HG02973 (cell line): ENCODE results near the gene RCCD1.
"Not testable (repeated sequence)": the region's sequence is repeated elsewhere in the genome, so short reads cannot be mapped to it uniquely, and the experiment has no call there.

Experiments
- ATAC-seq: cut with Tn5 transposase; IDR thresholded peaks from one replicate; pipeline ENCODE4 v1.9.1; 2021; ENCODE audit warnings: moderate library complexity; ENCODE audit not compliant: unreplicated experiment

RCCD1 gene

DNA sequence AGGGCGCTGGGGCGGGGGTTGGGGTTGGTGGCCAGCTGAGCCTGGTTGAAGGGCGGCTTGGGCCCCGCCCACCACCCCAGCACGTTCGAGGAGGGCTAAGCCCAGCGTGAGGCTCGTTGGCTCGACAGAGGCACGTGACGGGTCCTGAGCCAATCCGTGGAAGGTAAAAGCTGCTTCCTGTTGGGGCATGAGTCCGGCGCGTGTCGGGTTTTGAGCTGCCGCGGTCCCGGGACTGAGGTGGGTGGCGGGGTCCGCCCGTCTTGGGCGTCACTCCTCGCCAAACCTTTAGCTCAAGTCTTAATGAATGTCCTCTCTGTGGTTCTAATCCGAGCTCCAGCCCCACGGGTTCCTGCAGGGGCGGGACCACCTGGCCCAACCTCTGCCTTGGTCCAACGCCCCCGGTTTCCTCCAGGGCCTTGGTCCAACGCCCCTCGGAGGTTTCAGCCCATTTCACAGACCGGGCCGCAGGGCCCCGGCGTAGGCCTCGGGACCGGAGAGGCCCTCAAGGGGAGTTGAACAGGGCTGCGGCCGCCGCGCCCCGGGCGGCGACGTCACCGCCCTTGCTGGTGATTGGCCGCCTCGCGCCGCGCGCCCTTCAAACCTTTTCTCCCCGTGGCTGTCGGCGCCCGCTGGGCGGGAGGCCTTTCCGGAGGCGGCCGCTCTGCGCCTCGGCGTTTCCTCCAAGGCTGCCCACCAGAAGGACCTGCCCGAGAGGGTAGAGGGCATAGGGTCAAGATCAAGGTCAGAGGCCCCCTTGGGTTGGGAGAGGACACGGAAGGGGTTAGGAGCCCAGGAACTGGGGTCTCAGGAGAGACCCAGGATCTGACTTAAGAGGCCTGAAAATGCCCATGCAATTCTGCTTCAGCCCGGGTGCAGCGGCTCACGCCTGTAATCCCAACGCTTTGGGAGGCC, at the start of gene RCCD1:
Gene RCCD1, plus strand, starts transcription at position 173 of the 912 bp plus-strand sequence. CDS start 1,851 bp downstream, outside the sequence.
- peak; percentile 86 for ATAC-seq

- ATAC-seq: no peak
Measured at GRCh38 chr15:90905306-90906180, 49.1 kb upstream of the RCCD1 start.

- ATAC-seq: no peak
Measured at GRCh38 chr15:90906181-90906849, 48.4 kb upstream of the RCCD1 start.

- ATAC-seq: no peak
Measured at GRCh38 chr15:90907051-90907660, 47.5 kb upstream of the RCCD1 start.

GRCh38 chr15:90907838-90908507, 46.7 kb upstream of the RCCD1 start:
- ATAC-seq: no peak

- ATAC-seq: not testable (repeated sequence)
Measured at GRCh38 chr15:90909449-90909848, 45.2 kb upstream of the RCCD1 start.

DNA sequence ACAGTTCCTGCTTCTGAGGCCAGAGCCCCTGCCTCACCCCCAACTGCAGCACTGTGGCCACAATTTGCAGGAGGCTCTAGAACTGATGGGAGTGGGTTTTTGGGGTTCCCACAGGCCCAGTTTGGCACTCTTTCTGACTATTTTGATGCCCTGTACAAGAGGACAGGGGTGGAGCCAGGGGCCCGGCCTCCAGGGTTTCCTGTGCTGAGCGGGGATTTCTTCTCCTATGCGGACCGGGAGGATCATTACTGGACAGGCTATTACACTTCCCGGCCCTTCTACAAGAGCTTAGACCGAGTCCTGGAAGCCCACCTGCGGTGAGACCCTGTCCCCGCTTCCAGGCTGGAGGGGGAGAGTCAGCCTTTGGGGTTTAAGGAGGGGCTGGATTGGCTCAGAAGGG, 44.7 kb upstream of the RCCD1 start:
- ATAC-seq: no peak

DNA sequence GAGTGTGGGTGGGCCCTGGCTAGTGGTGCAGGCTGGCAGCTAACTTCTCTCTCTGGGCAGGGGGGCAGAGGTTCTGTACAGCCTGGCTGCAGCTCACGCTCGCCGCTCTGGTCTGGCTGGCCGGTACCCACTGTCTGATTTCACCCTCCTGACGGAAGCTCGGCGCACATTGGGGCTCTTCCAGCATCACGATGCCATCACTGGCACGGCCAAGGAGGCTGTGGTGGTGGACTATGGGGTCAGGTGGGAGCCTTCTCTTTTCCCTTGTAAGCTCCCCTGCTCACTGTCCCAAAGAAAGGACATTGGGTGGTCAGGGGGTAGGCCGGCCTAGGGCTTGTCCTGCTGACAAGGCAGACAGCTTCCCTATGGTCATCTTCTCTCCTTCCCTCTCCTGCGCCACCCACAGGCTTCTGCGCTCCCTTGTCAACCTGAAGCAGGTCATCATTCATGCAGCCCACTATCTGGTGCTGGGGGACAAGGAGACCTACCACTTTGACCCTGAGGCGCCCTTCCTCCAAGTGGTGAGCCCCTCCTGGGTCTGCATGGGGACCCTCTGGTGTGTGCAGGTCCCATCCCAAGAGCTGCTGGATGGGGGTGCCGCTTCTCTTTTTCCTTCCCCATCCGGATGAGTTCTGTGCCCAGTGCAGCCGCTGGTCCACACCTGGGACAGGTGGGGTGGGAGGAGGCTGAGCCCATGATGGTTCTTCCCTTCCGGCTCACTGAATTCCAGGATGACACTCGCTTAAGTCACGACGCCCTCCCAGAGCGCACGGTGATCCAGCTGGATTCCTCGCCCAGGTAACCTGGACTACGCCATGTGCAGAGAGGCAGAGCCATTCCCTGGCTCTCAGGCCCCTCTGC, 44.0 kb upstream of the RCCD1 start:
- no peak for ATAC-seq

DNA sequence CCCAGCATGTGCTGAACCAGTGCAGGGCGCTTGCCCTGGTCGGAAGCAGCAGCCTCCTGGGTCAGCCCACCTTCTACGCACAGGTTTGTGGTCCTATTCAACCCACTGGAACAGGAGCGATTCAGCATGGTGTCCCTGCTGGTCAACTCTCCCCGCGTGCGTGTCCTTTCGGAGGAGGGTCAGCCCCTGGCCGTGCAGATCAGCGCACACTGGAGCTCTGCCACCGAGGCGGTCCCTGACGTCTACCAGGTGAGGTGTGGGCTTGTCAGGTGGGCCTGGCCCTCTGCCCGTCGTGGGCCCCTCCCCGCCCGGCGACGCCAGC, 43.4 kb upstream of the RCCD1 start:
- ATAC-seq: no peak

GRCh38 chr15:90911906-90912769, 42.5 kb upstream of the RCCD1 start:
- ATAC-seq: no peak

GRCh38 chr15:90912770-90913075, 42.0 kb upstream of the RCCD1 start:
- ATAC-seq: no peak

DNA sequence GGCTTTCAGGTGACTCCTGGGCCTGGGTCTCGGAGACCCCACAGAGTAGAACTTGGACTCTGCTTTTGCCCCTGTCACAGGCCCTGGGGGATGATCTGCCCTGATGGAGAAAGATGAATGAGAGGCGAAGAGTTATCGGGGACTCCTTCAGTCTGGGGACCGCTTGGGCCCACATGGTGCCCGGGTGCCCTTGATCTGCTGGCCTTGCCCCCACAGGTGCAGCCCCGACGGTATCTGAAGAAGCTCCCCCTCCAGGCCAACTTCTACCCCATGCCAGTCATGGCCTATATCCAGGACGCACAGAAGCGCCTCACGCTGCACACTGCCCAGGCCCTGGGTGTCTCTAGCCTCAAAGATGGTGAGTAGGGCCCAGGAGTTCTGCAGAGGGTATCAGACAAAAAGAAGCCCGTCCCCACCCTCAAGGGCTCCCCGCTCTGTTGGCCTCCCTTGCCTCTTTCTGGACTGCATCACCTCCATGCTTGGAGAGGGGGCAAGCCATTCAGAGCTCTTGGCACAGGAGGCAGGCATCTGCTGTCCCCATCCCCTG, 41.2 kb upstream of the RCCD1 start:
- no peak for ATAC-seq

DNA sequence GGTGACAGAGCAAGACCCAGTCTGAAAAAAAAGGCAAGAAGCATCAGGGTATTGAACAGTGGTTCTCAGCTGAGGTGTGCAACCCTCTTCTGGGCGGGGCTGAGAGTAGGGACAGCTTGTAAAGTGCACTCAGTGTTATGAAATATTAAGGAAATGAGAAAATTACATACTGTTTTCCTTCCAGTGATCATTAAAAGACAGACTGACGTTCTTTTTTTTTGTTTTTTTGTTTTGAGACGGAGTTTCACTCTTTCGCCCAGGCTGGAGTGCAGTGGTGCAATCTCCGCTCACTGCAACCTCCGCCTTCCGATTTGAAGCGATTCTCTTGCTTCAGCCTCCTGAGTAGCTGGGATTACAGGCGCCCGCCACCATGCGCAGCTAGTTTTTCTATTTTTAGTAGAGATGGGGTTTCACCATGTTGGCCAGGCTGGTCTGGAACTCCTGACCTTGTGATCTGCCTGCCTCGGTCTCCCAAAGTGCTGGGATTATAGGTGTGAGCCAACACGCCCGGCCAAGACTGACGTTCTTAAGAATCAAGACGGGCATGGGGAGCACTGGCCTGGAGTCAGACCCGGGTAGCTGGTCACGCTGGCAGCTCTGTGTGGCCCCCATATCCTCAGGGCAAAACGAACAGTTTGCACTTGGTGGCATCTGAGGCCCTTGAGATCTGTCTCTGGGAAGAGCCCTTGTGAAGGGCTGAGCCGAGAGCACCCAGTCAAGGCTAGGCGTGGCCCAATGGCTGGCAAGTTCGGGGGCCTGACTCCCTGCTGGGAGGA, 40.2 kb upstream of the RCCD1 start:
- ATAC-seq: no peak

DNA sequence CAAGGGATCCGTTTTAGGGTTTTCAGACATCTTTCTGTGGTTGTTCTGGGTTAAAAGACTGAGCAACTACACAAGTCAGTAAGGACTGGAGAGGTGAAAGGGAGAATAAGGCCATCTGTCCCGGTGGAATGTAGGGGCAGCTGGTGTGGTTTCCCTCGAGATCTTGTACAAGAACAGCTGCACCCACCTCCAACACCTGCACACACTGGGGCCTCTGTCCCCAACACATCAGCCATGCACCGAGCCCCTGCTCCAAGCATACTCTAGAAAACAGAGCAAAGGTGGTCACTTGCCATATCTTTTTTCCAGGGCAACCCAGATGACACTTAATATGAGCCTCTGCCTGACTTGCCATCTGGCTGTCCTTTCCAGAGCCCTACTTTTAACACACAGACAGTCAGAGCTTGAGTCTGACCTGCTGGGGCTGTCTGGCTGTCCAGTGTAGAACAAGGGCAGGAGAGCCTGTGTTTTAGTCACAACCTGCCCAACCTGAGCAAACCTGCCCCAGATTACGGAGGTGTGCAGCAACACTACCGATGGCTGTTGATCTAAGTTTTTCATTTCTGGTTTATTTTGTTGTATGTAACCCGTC, 39.4 kb upstream of the RCCD1 start:
- no peak for ATAC-seq

DNA sequence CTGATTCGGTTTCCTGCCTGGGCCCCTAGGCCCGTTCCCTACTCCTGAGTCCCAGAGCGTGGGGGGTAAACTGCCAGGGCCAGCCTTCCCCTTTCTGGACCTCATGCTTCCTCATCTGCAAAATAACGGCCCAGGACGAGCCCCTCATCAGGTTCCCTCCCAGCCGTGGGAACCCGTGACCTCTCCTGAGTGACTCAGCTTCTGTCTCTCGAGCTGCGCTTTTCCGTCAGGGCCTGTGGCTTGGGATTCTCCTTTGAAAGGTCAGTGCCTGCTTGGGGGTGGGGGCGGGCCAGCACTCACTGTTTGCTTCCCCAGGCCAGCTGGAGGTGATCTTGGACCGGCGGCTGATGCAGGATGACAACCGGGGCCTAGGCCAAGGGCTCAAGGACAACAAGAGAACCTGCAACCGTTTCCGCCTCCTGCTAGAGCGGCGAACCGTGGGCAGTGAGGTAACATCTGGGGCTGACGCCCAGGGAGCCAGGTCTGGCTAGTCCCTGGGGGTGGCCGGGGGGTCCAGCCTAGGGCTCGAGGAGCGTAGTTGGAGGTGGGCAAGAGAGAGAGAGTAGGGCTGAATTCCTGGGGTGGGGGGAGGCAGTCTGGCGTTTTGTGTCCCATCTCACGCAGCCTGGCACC, 38.8 kb upstream of the RCCD1 start:
- ATAC-seq: no peak

GRCh38 chr15:90916461-90916860, 38.2 kb upstream of the RCCD1 start:
- no peak for ATAC-seq

DNA sequence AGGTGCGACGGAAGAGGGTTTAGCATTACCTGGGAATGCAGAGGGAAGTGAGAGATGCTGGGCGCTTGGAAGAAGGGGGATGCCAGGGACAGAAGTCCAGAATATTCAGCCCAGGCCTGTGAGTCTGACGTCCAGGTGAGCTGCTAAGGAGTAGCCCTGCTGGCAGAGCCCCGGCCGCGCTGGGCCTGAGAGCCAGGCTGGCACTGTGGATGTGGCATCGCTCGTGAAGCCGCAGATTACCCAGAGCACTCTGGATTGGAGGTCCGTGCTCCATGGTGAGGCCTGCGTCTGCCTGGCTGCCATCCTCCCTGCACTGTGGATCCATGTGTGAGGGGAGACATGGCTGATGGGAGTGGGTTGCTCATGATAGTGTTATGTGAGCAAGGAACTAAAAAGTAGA, 37.1 kb upstream of the RCCD1 start:
- ATAC-seq: no peak
